Measurements from ENCODE around the gene KCNJ10.

The KCNJ10 gene

GRCh38 chr1:160098852-160099561, 29.0 kb upstream of the KCNJ10 start:
- DNase-seq: peak; percentile 98

- peak; percentile 94 for DNase-seq
Observed at GRCh38 chr1:160097911-160098851, 28.2 kb upstream of the KCNJ10 start, which contains the start of gene IGSF8. TSS of gene IGSF8 (minus strand) at chr1:160098619. CDS start at chr1:160098472, 147 bp downstream.

- no peak for DNase-seq
Observed at GRCh38 chr1:160097151-160097910, 27.4 kb upstream of the KCNJ10 start.

- no peak for DNase-seq
Observed at GRCh38 chr1:160096274-160097116, 26.5 kb upstream of the KCNJ10 start.

GRCh38 chr1:160095382-160096105, 25.6 kb upstream of the KCNJ10 start:
- no peak for DNase-seq

- DNase-seq: no peak
Observed at GRCh38 chr1:160094806-160095205, 24.8 kb upstream of the KCNJ10 start.

GRCh38 chr1:160094291-160094625, 24.3 kb upstream of the KCNJ10 start:
- DNase-seq: no peak

- DNase-seq: no peak
Observed at GRCh38 chr1:160093624-160094290, 23.8 kb upstream of the KCNJ10 start.

GRCh38 chr1:160093069-160093395, 23.1 kb upstream of the KCNJ10 start:
- no peak for DNase-seq

GRCh38 chr1:160092366-160093068, 22.6 kb upstream of the KCNJ10 start:
- no peak for DNase-seq

- no peak for DNase-seq
Observed at GRCh38 chr1:160091666-160092223, 21.8 kb upstream of the KCNJ10 start.

- no peak for DNase-seq
Observed at GRCh38 chr1:160090760-160091159, 20.8 kb upstream of the KCNJ10 start.

GRCh38 chr1:160089883-160090282, 19.9 kb upstream of the KCNJ10 start:
- no peak for DNase-seq

- DNase-seq: no peak
Observed at GRCh38 chr1:160087118-160087662, 17.2 kb upstream of the KCNJ10 start.

GRCh38 chr1:160086456-160086892, 16.5 kb upstream of the KCNJ10 start:
- no peak for DNase-seq

GRCh38 chr1:160085686-160086455, 15.9 kb upstream of the KCNJ10 start:
- peak; percentile 78 for DNase-seq

- no peak for DNase-seq
Observed at GRCh38 chr1:160084771-160085321, 14.9 kb upstream of the KCNJ10 start.

- DNase-seq: peak; percentile 80
Observed at GRCh38 chr1:160083968-160084770, 14.2 kb upstream of the KCNJ10 start.

Data from CD4-positive, alpha-beta T cell treated with Interleukin-12 subunit alpha and Interleukin-12 subunit beta, for 1 hour (primary cell).